Measurements from ENCODE around the gene TSHR.

The TSHR gene

DNA sequence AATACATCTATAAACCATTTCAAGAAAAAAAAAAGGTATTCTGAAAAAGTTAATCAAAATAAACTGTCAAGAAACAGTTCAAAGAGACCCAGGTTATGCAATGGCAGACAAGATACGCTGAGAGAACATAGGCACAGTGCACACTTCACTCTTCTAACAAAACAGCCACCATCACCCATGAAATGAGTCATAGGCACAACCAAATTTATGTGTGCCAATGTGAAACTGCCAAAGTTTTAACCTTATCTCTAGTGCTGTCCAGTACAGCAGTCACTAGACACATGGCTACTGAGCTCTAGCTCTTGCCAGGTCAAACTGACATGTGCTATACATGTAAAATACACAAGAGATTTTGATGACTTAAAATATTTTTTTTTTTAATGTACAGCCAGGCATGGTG is 15.3 kb upstream of the TSHR start:
- H3K4me3 ChIP-seq (ENCODE audit: control insufficient read depth, low read depth, low read length) = no peak overlapping the region
- TF ChIP-seq, protein P1, sequence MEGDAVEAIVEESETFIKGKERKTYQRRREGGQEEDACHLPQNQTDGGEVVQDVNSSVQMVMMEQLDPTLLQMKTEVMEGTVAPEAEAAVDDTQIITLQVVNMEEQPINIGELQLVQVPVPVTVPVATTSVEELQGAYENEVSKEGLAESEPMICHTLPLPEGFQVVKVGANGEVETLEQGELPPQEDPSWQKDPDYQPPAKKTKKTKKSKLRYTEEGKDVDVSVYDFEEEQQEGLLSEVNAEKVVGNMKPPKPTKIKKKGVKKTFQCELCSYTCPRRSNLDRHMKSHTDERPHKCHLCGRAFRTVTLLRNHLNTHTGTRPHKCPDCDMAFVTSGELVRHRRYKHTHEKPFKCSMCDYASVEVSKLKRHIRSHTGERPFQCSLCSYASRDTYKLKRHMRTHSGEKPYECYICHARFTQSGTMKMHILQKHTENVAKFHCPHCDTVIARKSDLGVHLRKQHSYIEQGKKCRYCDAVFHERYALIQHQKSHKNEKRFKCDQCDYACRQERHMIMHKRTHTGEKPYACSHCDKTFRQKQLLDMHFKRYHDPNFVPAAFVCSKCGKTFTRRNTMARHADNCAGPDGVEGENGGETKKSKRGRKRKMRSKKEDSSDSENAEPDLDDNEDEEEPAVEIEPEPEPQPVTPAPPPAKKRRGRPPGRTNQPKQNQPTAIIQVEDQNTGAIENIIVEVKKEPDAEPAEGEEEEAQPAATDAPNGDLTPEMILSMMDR (IDR thresholded peaks at IDR 0.05; ENCODE audit: control insufficient read depth, insufficient read depth, low read depth, low read length, missing control alignments) = no peak
- no peak for DNase-seq (ENCODE audit: low read depth)

DNA sequence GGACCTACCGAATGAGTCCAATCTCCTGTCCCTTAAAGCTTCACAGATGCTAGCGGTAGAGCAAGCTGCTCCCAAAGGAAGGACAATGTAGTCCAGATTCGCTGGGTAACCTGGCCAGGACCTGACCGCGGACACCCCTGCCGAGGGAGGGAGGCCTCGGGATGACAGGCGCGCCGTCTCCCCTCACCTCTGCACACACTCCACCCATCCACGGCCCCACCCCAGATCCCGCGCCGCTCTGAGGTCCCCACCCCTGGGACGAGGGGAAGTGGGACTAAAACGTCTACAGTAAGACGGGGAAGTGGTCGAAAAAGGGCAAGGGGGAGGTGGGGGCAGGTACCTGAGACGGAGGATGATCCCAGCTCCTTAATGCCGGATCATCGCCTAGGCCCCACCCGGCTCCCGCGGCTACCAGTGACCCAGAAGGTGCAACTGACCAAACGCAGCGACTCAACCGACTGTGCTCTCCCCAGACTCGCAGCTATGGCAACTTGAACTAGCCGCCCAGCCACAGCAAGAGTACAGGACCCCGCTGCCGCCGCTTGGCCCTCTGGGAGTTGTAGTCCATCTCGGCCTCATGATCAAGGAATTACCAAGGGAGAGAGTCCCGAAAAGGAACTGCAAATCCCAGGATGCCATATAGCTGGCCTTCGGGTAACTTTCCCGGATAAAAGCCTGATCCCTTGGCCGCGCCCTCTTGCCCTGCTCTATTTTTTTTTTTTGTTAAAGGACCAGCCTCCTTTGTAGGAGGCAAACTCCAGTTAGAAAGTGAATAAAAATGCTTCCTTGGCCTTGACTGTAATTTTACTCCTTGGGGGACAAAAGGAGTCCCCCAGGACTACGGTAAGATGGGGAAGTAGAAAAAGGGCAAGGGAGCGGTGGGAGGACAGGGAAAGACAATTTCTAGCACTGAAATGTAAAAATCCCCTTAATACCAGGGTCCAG is 13.9 kb upstream of the TSHR start, which contains the start of gene CEP128:
Gene CEP128 (minus strand): TSS at position 498 of the 945 bp plus-strand sequence.
- TF ChIP-seq, protein P1 (IDR thresholded peaks at IDR 0.05; ENCODE audit: control insufficient read depth, insufficient read depth, low read depth, low read length, missing control alignments) = no peak
- DNase-seq (ENCODE audit: low read depth) = peak; percentile 90
- H3K4me3 ChIP-seq (ENCODE audit: control insufficient read depth, low read depth, low read length) = peak within 1 kb of the TSS; percentile 71

DNA sequence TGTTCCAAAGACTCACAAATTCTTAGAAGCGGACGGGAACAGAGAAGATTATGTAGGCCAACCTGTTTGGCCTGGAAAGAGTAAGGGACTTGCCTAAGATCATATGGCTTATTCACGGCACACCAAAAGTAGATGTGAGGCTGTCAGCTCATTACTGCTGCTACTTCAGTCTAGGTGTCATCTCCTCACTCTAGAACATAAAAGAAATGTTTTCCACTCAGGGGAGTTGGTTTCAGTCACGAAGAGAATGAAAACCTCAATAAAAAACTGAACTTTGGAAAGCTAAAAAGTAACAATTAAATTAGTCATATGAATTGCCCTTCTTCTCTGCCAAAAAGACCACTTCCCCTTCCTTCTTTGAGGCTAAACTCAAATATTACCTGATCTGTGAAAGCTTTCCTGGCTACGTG is 13.2 kb upstream of the TSHR start:
- TF ChIP-seq, protein P1 (IDR thresholded peaks at IDR 0.05; ENCODE audit: control insufficient read depth, insufficient read depth, low read depth, low read length, missing control alignments) = no peak
- no peak for DNase-seq (ENCODE audit: low read depth)
- no peak overlapping the region; the same call in 1 of the 2 replicates for H3K4me3 ChIP-seq (ENCODE audit: control insufficient read depth, low read depth, low read length)

DNA sequence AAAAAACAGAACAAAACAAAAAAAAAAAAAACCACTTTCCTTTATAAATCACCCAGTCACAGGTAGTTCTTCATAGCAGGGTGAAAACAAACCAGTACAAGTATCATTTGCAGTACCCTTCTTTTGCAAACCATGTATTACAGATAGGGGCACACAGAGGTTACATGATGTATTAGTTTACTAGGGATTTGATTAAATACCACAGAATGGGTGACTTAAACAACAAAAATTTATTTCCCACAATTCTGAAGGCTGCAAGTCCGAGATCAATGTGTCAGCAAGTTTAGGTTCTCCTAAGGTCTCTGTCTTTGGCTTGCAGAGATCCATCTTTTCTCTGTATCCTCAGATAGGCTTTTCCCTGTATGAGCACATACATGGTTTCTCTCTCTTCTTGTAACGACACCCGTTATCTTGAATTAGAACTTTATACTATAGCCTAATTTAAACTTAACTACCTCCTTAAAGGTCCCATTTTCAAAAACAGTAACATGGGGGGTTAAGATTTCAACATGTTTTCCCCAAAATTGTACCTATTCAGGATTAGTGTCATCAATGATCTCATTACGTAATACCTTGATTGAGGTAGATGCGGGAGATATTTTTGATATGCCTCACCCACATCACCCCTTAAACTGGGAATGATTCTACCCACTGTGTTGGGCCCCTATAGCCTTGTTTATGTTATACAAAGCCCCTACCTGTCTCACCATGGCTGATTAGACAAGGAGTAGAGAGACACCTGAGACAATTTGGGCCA is 10.4 kb upstream of the TSHR start:
- no peak for DNase-seq (ENCODE audit: low read depth)
- no peak overlapping the region for H3K4me3 ChIP-seq (ENCODE audit: control insufficient read depth, low read depth, low read length)
- TF ChIP-seq, protein P1 (IDR thresholded peaks at IDR 0.05; ENCODE audit: control insufficient read depth, insufficient read depth, low read depth, low read length, missing control alignments) = no peak

DNA sequence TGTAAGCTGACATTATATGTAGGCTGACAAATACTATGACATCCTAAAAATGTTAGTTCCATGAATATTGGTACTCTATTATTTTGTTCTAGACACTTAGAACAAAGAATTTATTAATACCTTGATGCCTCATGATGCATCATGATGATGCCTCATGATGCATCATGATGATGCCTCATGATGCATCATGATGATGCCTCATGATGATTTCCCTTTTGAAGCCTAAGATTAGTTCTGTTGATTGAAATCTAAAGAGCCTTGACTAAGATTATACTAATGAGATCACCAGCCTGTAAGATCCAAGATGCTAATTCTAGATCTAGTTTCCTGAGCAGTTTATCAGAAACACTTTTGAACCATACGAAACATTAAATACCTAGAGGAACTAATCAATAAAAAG is 9.2 kb upstream of the TSHR start:
- H3K4me3 ChIP-seq (ENCODE audit: control insufficient read depth, low read depth, low read length) = no peak overlapping the region
- TF ChIP-seq, protein P1 (IDR thresholded peaks at IDR 0.05; ENCODE audit: control insufficient read depth, insufficient read depth, low read depth, low read length, missing control alignments) = no peak
- DNase-seq (ENCODE audit: low read depth) = no peak

DNA sequence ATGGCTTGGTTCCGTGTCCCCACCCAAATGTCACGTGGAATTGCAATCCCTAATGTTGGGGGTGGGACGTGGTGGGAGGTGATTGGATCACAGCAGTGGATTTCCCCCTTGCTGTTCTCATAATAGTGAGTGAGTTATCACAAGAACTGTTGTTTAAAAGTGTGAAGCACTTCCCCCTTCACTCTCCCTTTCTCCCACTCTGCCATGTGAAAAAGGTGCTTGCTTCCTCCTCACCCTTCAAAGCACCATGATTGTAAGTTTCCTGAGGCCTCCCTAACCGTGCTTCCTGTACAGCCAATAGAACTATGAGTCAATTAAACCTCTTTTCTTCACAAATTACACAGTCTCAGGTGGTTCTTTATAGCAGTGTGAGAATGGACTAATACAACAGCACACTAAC is 8.6 kb upstream of the TSHR start:
- TF ChIP-seq, protein P1 (IDR thresholded peaks at IDR 0.05; ENCODE audit: control insufficient read depth, insufficient read depth, low read depth, low read length, missing control alignments) = no peak
- DNase-seq (ENCODE audit: low read depth) = no peak
- no peak overlapping the region for H3K4me3 ChIP-seq (ENCODE audit: control insufficient read depth, low read depth, low read length)

Data from AG09309 (cell line).